Endothelial cell of umbilical vein (primary cell): ENCODE measurements around the gene ACTG1. TPM values are rescaled to one million over a fixed set of nuclear protein-coding genes. Genes with fewer than 3 reads are reported as not detected.

Source experiments
- BruUV-seq: library from RNA; stranded (reverse); fragments of 400-500 nt; replicated peaks from 2 replicates; lab custom pipeline; 2021; lab: Mats Ljungman, UMichigan
- CTCF ChIA-PET: fragments of 300-600, 350-600 bp; sonication (Branson Sonifier 250); formaldehyde crosslinking; loops from one replicate; lab custom pipeline; 2021; ENCODE audit warnings: antibody characterized with exemption, inconsistent platforms; lab: Charles Lee
- POLR2A ChIA-PET: fragments of 300-600, 350-600 bp; sonication (Branson Sonifier 250); formaldehyde crosslinking; loops from one replicate; lab custom pipeline; 2021; ENCODE audit warnings: antibody characterized with exemption, inconsistent platforms; lab: Charles Lee
- DNase-seq: peaks from one replicate; pipeline ENCODE4 v3.0.0-alpha.2; 2011; ENCODE audit warnings: low read depth, low spot score
- FAIRE-seq: peaks from 2 replicates; lab custom pipeline; 2011; peaks lifted over from hg19 to GRCh38; lab: Jason Lieb, UNC
- H2AFZ ChIP-seq: 2 replicates; pipeline ENCODE4 v1.6.0; 2012; ENCODE audit warnings: low read depth, low read length, control low read depth, inconsistent platforms
- H3K27ac ChIP-seq: 2 replicates; pipeline ENCODE4 v1.5.1; 2011; ENCODE audit warnings: low read depth, mild to moderate bottlenecking, control low read depth, low read length, moderate library complexity; ENCODE audit not compliant: insufficient read depth
- H3K27me3 ChIP-seq, 2 experiments: 2 replicates each; pipeline versions ENCODE4 v1.6.0 to v1.6.1; 2011; ENCODE audit warnings: low read length in 2 of 2, mixed read lengths in 1 of 2; ENCODE audit not compliant: control insufficient read depth in 2 of 2, insufficient read depth in 2 of 2
- H3K36me3 ChIP-seq, 2 experiments: 2 replicates in 1 of 2; 3 replicates in 1 of 2; pipeline ENCODE4 v1.5.1; 2011; ENCODE audit warnings: low read length in 2 of 2, mild to moderate bottlenecking in 1 of 2, moderate library complexity in 1 of 2; ENCODE audit not compliant: control insufficient read depth in 2 of 2, insufficient read depth in 2 of 2; ENCODE audit errors: extremely low read depth in 1 of 2
- H3K4me1 ChIP-seq: 3 replicates; pipeline ENCODE4 v1.5.1; 2011; ENCODE audit warnings: mild to moderate bottlenecking, low read length; ENCODE audit not compliant: control insufficient read depth, insufficient read depth; ENCODE audit errors: extremely low read depth
- H3K4me2 ChIP-seq: 2 replicates; pipeline ENCODE4 v1.6.1; 2011; ENCODE audit warnings: low read length, control low read depth, mixed read lengths; ENCODE audit not compliant: insufficient read depth
- H3K4me3 ChIP-seq, 3 experiments: fragments of 200-600 bp in 1 of 3; sonication (generic), shearing (Covaris generic) in 1 of 3; replicated peaks in 1 of 3; 2 replicates each; pipeline ENCODE4 v1.5.1; 2011 to 2016; ENCODE audit warnings: control low read depth in 3 of 3, low read length in 3 of 3, mild to moderate bottlenecking in 2 of 3, inconsistent platforms in 1 of 3, low read depth in 1 of 3, moderate library complexity in 1 of 3; ENCODE audit not compliant: insufficient read depth in 1 of 3
- H3K79me2 ChIP-seq: 2 replicates; pipeline ENCODE4 v1.6.0; 2012; ENCODE audit warnings: low read length, inconsistent platforms; ENCODE audit not compliant: control insufficient read depth, insufficient read depth
- H3K9ac ChIP-seq: replicated peaks from 2 replicates; pipeline ENCODE3; 2011; ENCODE audit warnings: low read length, control low read depth; ENCODE audit not compliant: insufficient read depth; ENCODE audit errors: extremely low read depth
- H3K9me1 ChIP-seq: replicated peaks from 3 replicates; pipeline ENCODE4 v1.6.0; 2011; ENCODE audit warnings: mild to moderate bottlenecking, low read length; ENCODE audit not compliant: control insufficient read depth, insufficient read depth; ENCODE audit errors: extremely low read depth
- H3K9me3 ChIP-seq: replicated peaks from 2 replicates; pipeline ENCODE4 v1.5.1; 2012; ENCODE audit warnings: low read length, inconsistent platforms; ENCODE audit not compliant: control insufficient read depth, insufficient read depth
- H4K20me1 ChIP-seq: replicated peaks from 2 replicates; pipeline ENCODE3; 2011; ENCODE audit warnings: mild to moderate bottlenecking, low read length; ENCODE audit not compliant: control insufficient read depth, insufficient read depth; ENCODE audit errors: extremely low read depth
- FOS ChIP-seq: IDR thresholded peaks from 2 replicates; pipeline ENCODE4 v1.6.1; 2011; ENCODE audit warnings: mild to moderate bottlenecking, low read length, moderate library complexity, borderline replicate concordance; ENCODE audit not compliant: insufficient read depth
- JUN ChIP-seq: IDR thresholded peaks from 2 replicates; pipeline ENCODE4 v1.6.1; 2011; ENCODE audit warnings: borderline replicate concordance, low read depth; ENCODE audit not compliant: insufficient read length, insufficient read depth
- MAX ChIP-seq: IDR thresholded peaks from 2 replicates; pipeline ENCODE4 v1.6.1; 2011; ENCODE audit not compliant: insufficient read depth, insufficient read length
- MYC ChIP-seq: IDR thresholded peaks from one replicate; pipeline ENCODE4 v1.6.1; 2011; ENCODE audit warnings: mild to moderate bottlenecking, low read depth, low read length
- POLR2A ChIP-seq: IDR thresholded peaks from 2 replicates; pipeline ENCODE4 v1.6.1; 2012; ENCODE audit warnings: low read depth, mild to moderate bottlenecking, control low read depth, low read length
- POLR2AphosphoS5 ChIP-seq: IDR thresholded peaks from 2 replicates; pipeline ENCODE4 v1.6.1; 2012; ENCODE audit warnings: low read depth, mild to moderate bottlenecking, control low read depth, low read length, moderate library complexity; ENCODE audit not compliant: insufficient read depth
- dilution Hi-C: fragments of 300-500 bp; cut with MboI; formaldehyde crosslinking; loops from one replicate; pipeline ENCODE4 v1.15.0; 2019; ENCODE audit warnings: low sequenced_read_pairs; ENCODE audit not compliant: extremely low pct_ligation_motif_present
- intact Hi-C: fragments of 100-400 bp; cut with micrococcal nuclease; formaldehyde crosslinking; loops from one replicate; pipeline ENCODE4 v1.10.0; 2022
- polyA plus RNA-seq, 4 experiments: library from polyadenylated mRNA; depleted of rRNA in 3 of 4; stranded (reverse) in 3 of 4; unstranded in 1 of 4; fragments of >200 nt; gene quantifications; 2 replicates each; pipeline versions ENCODE4 v1.2.1 to v1.2.3, GENCODE V29; 2011 to 2012; ENCODE audit warnings: missing spikeins in 1 of 4
- total RNA-seq: library from RNA; stranded (reverse); gene quantifications from 2 replicates; pipeline ENCODE4 v1.2.3, GENCODE V29; 2021

The ACTG1 gene
- total and polyA plus RNA-seq, 2 donors (not counting 3 experiments of a cell fraction or from before 2014, with no cell fraction given), result 6,127 to 10,663 TPM

- Histone ChIP-seq H3K4me1 (peaks cover 7% of the 10 kb centered on the region), H3K79me2 (no peaks in the 10 kb centered on the region), H3K4me3 (no peak overlapping the region), H3K9me3 (no peaks in the 10 kb centered on the region), H3K4me2 (no peak overlapping the region), H3K9ac (no peak overlapping the region), H2AFZ (no peak overlapping the region), H3K27ac (no peak overlapping the region), H4K20me1 (no peaks in the 10 kb centered on the region), H3K27me3 (no peaks in the 10 kb centered on the region), H3K36me3 (no peaks in the 10 kb centered on the region), H3K9me1 (no peaks in the 10 kb centered on the region)
- intact Hi-C loops, result no loop called here
- TF ChIP-seq FOS, result no peak
- no peak for TF ChIP-seq MYC
- TF ChIP-seq MAX, result no peak
- no peak for TF ChIP-seq JUN
- TF ChIP-seq POLR2AphosphoS5, result no peak
- no peak for TF ChIP-seq POLR2A
- BruUV-seq, result no TSS peak
- DNase-seq, result no peak
- no peak for FAIRE-seq
- POLR2A ChIA-PET, result interaction anchor here (0.6 to 0.7 kb wide), 3 partner anchors 7 to 226 kb away, joined by 3 to 5 read pairs (median 4); partner anchors contain the start of gene ACTG1
- dilution Hi-C loops, result no loop called here
- CTCF ChIA-PET, result interaction anchor here (0.6 to 1.6 kb wide), 16 partner anchors 14 to 377 kb away, joined by 3 to 6 read pairs (median 4); partner anchors contain the start of genes BAHCC1 and FAAP100
These were observed 10.1 kb upstream of the ACTG1 start for GRCh38 chr17:81522491-81523401.
